CD14-positive monocyte (primary cell): Measurements from ENCODE around the gene SERPINB4. TPM values are rescaled to one million over a fixed set of nuclear protein-coding genes. Genes with fewer than 3 reads are reported as not detected.

ENCODE experiments used
- DNase-seq, 3 donors: peaks; one replicate each; pipeline ENCODE4 v3.0.0-alpha.2; 2011 to 2022
- H2AFZ ChIP-seq: 2 replicates; pipeline ENCODE4 v1.6.0; 2012; ENCODE audit warnings: mild to moderate bottlenecking, low read depth, low read length, inconsistent platforms; ENCODE audit not compliant: insufficient read depth, poor library complexity, severe bottlenecking
- H3K27ac ChIP-seq, 2 donors: 1 replicate in 1 of 2; 2 replicates in 1 of 2; pipeline ENCODE4 v1.5.1; 2012 to 2013; ENCODE audit warnings: low read length in 2 of 2, control low read depth in 1 of 2, inconsistent platforms in 1 of 2, low read depth in 1 of 2, mild to moderate bottlenecking in 1 of 2
- H3K27me3 ChIP-seq, 2 donors: one replicate each; pipeline versions ENCODE4 v1.6.0 to v1.6.1; 2011 to 2013; ENCODE audit warnings: low read length in 2 of 2; ENCODE audit not compliant: control insufficient read depth in 2 of 2, insufficient read depth in 2 of 2
- H3K36me3 ChIP-seq, 2 donors: replicated peaks in 1 of 2; 1 replicate in 1 of 2; 2 replicates in 1 of 2; pipeline versions ENCODE4 v1.5.1 to v1.6.1; 2012 to 2013; ENCODE audit warnings: low read length in 2 of 2, control low read depth in 1 of 2, inconsistent platforms in 1 of 2, mild to moderate bottlenecking in 1 of 2; ENCODE audit not compliant: insufficient read depth in 2 of 2, control insufficient read depth in 1 of 2
- H3K4me1 ChIP-seq, 2 donors: 1 replicate in 1 of 2; 2 replicates in 1 of 2; pipeline versions ENCODE4 v1.5.1 to v1.6.1; 2012 to 2013; ENCODE audit warnings: low read length in 2 of 2, control low read depth in 1 of 2, inconsistent platforms in 1 of 2, mild to moderate bottlenecking in 1 of 2, moderate library complexity in 1 of 2; ENCODE audit not compliant: insufficient read depth in 2 of 2, control insufficient read depth in 1 of 2
- H3K4me2 ChIP-seq: replicated peaks from 2 replicates; pipeline ENCODE3; 2012; ENCODE audit warnings: low read length, moderate library complexity, mild to moderate bottlenecking; ENCODE audit not compliant: poor library complexity, severe bottlenecking; ENCODE audit errors: extremely low read depth
- H3K4me3 ChIP-seq, 3 experiments: fragments of 200-600 bp in 1 of 3; sonication (generic) in 1 of 3; replicated peaks in 1 of 3; 1 replicate in 2 of 3; 2 replicates in 1 of 3; pipeline ENCODE4 v1.5.1; 2011 to 2013; ENCODE audit warnings: low read length in 3 of 3, mild to moderate bottlenecking in 3 of 3, control low read depth in 2 of 3, low read depth in 2 of 3, inconsistent platforms in 1 of 3, moderate library complexity in 1 of 3
- H3K79me2 ChIP-seq: 2 replicates; pipeline ENCODE4 v1.6.0; 2012; ENCODE audit warnings: mild to moderate bottlenecking, control low read depth, inconsistent platforms, low read length, moderate library complexity; ENCODE audit not compliant: insufficient read depth
- H3K9ac ChIP-seq: 2 replicates; pipeline ENCODE4 v1.6.0; 2017; ENCODE audit warnings: low read length, mild to moderate bottlenecking; ENCODE audit not compliant: insufficient read depth, poor library complexity, severe bottlenecking
- H3K9me3 ChIP-seq, 2 donors: replicated peaks in 1 of 2; 1 replicate in 1 of 2; 2 replicates in 1 of 2; pipeline versions ENCODE4 v1.5.1 to v1.6.1; 2012 to 2013; ENCODE audit warnings: low read length in 2 of 2, control low read depth in 1 of 2; ENCODE audit not compliant: control insufficient read depth in 1 of 2, insufficient read depth in 1 of 2
- H4K20me1 ChIP-seq: 2 replicates; pipeline ENCODE4 v1.6.0; 2012; ENCODE audit warnings: mild to moderate bottlenecking, low read length, control low read depth, moderate library complexity; ENCODE audit not compliant: insufficient read depth
- H3K27ac Mint-ChIP-seq, 7 donors: one replicate each; pipeline ENCODE4 v1.8.0; 2020; ENCODE audit warnings: mild to moderate bottlenecking in 7 of 7, mixed read lengths in 7 of 7, moderate library complexity in 6 of 7, inconsistent platforms in 2 of 7
- H3K27me3 Mint-ChIP-seq, 3 donors: one replicate each; pipeline ENCODE4 v1.8.0; 2021 to 2022; ENCODE audit warnings: low read depth in 3 of 3, mild to moderate bottlenecking in 3 of 3, mixed read lengths in 3 of 3, moderate library complexity in 3 of 3, inconsistent platforms in 1 of 3
- H3K36me3 Mint-ChIP-seq, 2 donors: one replicate each; pipeline ENCODE4 v1.8.0; 2020; ENCODE audit warnings: mixed read lengths in 2 of 2, inconsistent platforms in 1 of 2, mild to moderate bottlenecking in 1 of 2
- H3K4me1 Mint-ChIP-seq: one replicate; pipeline ENCODE4 v1.8.0; 2020; ENCODE audit warnings: mild to moderate bottlenecking, mixed read lengths
- H3K4me3 Mint-ChIP-seq, 2 donors: one replicate each; pipeline ENCODE4 v1.8.0; 2020; ENCODE audit warnings: mild to moderate bottlenecking in 2 of 2, mixed read lengths in 2 of 2, moderate library complexity in 1 of 2
- H3K9me3 Mint-ChIP-seq, 7 donors: one replicate each; pipeline ENCODE4 v1.8.0; 2020 to 2022; ENCODE audit warnings: mixed read lengths in 7 of 7, mild to moderate bottlenecking in 6 of 7, moderate library complexity in 6 of 7, inconsistent platforms in 2 of 7
- CTCF ChIP-seq: fragments of 200-600 bp; IDR thresholded peaks from one replicate; pipeline ENCODE4 v1.8.0; 2022; ENCODE audit warnings: antibody characterized with exemption, mild to moderate bottlenecking
- WGBS: methylation state at CpG from one replicate; pipeline ENCODE4 v1.1.5; 2013; ENCODE audit warnings: missing lambda C conversion rate; ENCODE audit not compliant: insufficient coverage; 5-methylcytosine and 5-hydroxymethylcytosine counted together
- intact Hi-C, 2 donors: fragments of 100-400 bp; cut with micrococcal nuclease; formaldehyde crosslinking; loops; one replicate each; pipeline versions ENCODE4 v1.15.0 to v1.15.1; 2023
- polyA plus RNA-seq, 3 donors: library from polyadenylated mRNA; depleted of rRNA in 1 of 3; unstranded in 2 of 3; stranded (reverse) in 1 of 3; fragments of 300-500 nt in 2 of 3; fragments of >200 nt in 1 of 3; fragmentation: Illumina TruSeq in 2 of 3; gene quantifications; 1 replicate in 2 of 3; 2 replicates in 1 of 3; pipeline ENCODE4 v1.2.3, GENCODE V29; 2012 to 2021

SERPINB4 gene
- polyA plus RNA-seq, 3 donors = not detected

GRCh38 chr18:63613420-63613819 lies 30.6 kb downstream of the SERPINB4 start:
- Mint-ChIP-seq H3K4me3 (no peak overlapping the region), H3K27ac (peak overlapping the region in 1 of 7 donors; percentile 26), H3K4me1 (no peaks in the 10 kb centered on the region), H3K27me3 (peaks cover 0 to 2% (median 1%) of the 10 kb centered on the region in 3 donors), H3K36me3 (no peaks in the 10 kb centered on the region), H3K9me3 (peaks cover 0 to 6% (median 0%) of the 10 kb centered on the region in 7 donors)
- intact Hi-C loops = no loop called here
- H3K9me3 ChIP-seq = no peaks in the 10 kb centered on the region
- no peaks in the 10 kb centered on the region for H3K4me1 ChIP-seq
- H3K27me3 ChIP-seq = no peaks in the 10 kb centered on the region
- 93% methylated on average over 4 of the region's 4 CpGs for WGBS
- TF ChIP-seq CTCF = no peak
- no peak for DNase-seq
- H3K4me2 ChIP-seq = no peak overlapping the region
- no peak overlapping the region for H3K4me3 ChIP-seq
- H3K9ac ChIP-seq = no peak overlapping the region
- no peaks in the 10 kb centered on the region for H3K36me3 ChIP-seq
- H3K27ac ChIP-seq = no peak overlapping the region
- H4K20me1 ChIP-seq = no peaks in the 10 kb centered on the region
- no peaks in the 10 kb centered on the region for H3K79me2 ChIP-seq
- H2AFZ ChIP-seq = no peak overlapping the region

- no peaks in the 10 kb centered on the region for H3K27me3 ChIP-seq
- no CpG with 5 or more reads among the region's 3 CpGs for WGBS
- TF ChIP-seq CTCF = no peak
- no peaks in the 10 kb centered on the region for H3K36me3 ChIP-seq
- H4K20me1 ChIP-seq = no peaks in the 10 kb centered on the region
- no peak overlapping the region for H3K9ac ChIP-seq
- intact Hi-C loops = no loop called here
- no peak overlapping the region for H3K27ac Mint-ChIP-seq
- H3K4me1 ChIP-seq = peaks cover 8 to 19% of the 10 kb centered on the region in 2 donors
- H3K9me3 Mint-ChIP-seq = peaks cover 0 to 3% (median 0%) of the 10 kb centered on the region in 7 donors
- H3K4me2 ChIP-seq = no peak overlapping the region
- DNase-seq = no peak
- H3K4me1 Mint-ChIP-seq = peaks cover 20% of the 10 kb centered on the region
- peaks cover 0 to 4% (median 1%) of the 10 kb centered on the region in 3 donors for H3K27me3 Mint-ChIP-seq
- no peak overlapping the region for H2AFZ ChIP-seq
- H3K36me3 Mint-ChIP-seq = no peaks in the 10 kb centered on the region
- H3K4me3 Mint-ChIP-seq = no peak overlapping the region
- H3K79me2 ChIP-seq = no peaks in the 10 kb centered on the region
- H3K9me3 ChIP-seq = no peaks in the 10 kb centered on the region
- H3K4me3 ChIP-seq = no peak overlapping the region
- H3K27ac ChIP-seq = no peak overlapping the region
Observed at GRCh38 chr18:63606526-63606925, 37.5 kb downstream of the SERPINB4 start.
